Activated CD4-positive, alpha-beta T cell treated with anti-CD3 and anti-CD28 coated beads for 1 hour (primary cell): ENCODE measurements around the gene GRIA4.

ENCODE experiments used
- DNase-seq: peaks from one replicate; pipeline ENCODE4 v3.0.0-alpha.2; 2020

Gene GRIA4

DNA sequence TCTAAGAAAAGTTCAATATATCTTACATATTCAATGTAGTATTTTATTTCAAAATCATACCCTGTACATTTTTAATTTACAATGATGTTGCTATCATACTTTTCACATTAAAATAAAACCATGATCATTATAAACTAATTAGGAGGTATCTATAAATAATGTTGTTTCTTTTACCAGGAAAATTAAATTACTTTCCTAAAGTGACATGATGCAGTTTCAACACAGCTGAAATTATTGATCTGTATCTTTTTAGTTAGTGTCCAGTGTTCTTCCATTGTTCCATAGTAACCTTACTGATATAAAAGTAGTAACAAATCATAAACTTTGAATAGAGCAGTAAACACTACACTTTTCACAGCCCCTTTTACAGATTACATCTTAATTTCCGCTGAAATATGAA is 29.7 kb downstream of the GRIA4 start:
- DNase-seq = no peak

DNA sequence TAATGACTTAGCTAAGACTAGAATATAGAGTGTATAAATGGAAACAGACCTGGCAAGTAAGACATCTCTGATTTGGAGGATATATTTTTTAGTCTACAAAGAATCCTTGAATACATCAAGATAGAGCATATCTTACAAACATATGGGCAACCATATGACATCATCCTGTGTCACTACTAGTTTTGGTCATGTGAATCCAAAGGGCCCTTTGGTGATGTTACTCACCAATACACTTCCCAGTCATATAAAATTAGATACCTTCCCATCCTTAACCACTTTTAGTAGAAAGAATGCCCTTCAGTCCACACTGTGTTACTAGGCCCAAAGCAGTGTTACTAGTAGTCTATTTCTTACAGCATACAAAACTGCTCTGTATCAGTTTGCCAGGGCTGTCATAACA is 31.6 kb downstream of the GRIA4 start:
- no peak for DNase-seq

DNA sequence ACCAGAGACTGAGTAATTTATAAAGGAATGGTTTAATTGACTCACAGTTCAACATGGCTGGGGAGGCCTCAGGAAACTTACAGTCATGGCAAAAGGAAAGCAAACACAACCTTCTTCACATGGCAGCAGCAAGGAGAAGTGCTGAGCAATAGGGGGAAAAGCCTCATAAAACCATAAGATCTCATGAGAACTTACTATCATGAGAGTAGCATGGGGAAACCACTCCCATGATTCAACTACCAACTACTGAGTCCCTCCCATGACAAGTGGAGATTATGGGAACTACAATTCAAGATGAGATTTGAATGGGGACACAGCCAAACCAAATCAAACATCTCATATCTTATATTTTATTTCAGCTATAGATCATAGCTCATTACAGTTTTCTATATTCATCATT is 33.0 kb downstream of the GRIA4 start:
- DNase-seq = no peak

DNA sequence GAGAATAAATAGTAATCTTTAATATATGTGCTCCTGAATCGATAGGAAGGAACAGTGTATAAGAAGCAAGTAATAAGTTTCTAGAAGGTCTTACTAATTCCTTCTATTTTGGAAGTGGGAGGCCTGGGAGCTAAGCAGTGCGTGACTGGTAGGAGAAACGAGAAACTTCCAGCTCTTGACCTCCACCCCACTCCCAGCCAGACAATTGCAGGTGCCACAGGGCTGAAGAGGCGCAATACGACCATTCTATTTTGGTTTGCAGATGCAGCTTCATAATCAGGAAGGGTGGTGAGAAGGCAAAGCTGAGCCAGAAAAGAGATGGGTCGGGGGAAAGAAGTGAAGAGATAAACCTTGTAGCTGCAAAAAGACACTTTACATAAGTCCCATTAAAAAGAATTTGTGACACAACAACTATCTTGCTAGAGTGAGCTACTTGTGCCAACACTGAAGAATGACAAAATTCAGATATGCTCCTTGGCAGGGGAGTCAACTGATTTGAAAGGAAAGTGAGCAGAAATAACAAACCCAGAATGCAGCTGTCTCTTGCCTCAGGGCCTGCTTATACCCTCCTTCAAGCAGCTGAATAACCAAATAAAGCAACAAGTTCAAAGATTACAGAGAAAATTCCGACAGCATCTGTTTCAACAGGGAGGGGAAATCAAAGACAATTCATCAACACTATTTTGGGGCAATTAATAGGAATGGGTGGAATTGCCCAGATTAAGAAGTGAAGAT is 35.1 kb downstream of the GRIA4 start:
- no peak for DNase-seq

DNA sequence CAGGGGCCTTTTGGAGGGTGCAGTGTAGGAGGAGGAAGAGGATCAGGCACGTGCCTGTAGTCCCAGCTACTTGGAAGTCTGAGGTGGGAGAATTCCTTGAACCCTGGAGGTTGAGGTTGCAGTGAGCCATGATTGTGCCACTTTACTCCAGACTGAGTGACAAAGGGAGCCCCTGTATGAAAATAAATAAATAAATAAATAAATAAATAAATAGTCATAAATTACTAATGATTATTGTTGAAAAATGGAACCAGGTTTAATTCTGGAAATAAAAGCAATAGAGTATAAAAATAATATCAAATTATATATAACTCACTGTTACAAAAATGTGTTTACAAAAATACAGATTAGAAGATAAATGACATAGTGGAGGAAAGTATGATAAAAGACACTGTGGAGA is 37.9 kb downstream of the GRIA4 start:
- DNase-seq = no peak

DNA sequence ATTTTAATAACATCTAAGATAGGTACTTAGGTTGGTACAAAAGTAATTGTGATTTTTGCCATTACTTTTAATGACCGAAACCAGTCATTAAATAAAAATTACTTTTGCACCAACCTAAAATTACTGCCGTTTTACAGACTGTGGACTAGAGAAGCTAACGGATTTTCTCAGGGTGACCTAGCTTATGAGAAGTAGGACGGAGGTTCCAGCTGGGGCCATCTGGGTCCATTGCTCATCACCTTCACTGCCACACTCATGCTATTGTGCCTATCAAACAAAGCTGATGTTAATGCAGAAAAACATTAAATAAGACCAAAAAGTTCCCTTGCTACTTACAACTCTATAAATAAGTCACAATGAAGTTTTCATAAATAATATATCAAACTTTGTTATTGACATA is 38.9 kb downstream of the GRIA4 start:
- no peak for DNase-seq

DNA sequence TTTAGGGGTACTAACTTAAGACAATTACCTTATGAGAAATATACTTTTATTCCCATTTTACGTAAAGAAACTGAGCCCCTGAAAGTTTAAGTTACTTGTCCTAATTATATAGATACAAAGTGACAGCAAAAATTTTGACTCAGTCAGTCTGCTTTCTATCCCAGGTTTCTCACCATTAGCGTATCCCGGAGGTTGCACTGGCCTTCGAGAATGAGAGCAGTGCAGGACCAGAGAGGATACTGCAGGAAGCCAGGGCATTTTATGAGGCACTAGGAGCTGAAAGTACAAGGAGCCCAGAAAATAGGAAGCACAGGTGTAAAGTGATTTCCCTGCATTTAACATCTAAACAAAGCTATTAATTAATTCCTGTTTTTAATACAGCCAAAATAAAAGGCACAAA is 55.4 kb downstream of the GRIA4 start:
- no peak for DNase-seq

DNA sequence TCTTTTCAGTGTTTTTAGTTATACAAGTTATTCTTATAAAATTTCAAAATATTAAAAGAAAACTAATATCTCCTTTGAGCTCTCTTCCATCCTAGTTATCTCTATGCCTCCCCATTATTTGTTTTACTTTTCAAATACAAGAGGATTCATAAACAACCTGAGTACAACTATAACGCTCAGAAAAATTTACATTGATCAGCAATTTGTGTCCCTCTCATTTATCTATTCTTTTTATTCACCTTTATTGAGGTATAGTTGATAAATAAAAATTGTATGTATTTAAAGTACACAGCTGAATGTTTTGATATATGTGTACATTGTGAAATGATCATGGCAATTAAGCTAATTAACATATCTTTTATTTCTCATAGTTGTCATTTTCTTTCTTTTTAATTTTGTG is 57.6 kb downstream of the GRIA4 start:
- DNase-seq = no peak

DNA sequence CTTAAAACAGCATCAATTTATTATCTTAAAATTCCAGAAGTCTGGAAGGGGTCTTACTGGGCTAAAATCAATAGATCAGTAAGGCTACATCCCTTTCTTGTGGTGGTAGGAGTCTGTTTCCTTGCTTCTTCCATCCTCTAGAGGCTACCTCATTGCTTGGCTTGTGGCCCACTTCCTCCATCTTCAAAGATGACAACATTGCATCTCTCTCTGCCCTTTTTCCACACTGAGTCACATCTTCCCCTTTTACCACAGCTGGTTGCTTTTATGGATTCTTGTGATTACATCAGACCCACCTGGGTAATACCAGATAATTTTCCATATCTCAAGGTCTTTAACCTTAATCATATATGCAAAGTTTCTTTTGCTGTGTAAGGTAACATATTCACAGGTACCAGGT is 60.9 kb downstream of the GRIA4 start:
- no peak for DNase-seq

DNA sequence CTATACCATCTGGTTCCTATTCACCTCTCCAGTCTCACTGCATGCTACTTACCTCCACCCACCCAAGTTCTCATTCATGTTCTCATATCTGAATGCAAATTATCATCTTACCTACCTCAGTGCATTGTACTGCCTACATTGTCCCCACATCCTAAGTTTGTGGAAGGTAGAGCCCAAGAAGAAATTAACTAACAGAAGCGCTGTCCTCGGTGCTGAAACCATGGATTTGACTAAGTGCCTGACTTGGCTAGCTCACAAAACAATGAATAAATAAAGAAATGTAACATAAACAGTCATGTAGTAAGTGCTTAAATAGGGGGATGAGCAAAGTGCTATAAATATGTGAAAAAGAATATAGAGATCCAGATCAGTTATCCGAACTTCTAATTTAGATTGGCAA is 63.2 kb downstream of the GRIA4 start:
- no peak for DNase-seq

DNA sequence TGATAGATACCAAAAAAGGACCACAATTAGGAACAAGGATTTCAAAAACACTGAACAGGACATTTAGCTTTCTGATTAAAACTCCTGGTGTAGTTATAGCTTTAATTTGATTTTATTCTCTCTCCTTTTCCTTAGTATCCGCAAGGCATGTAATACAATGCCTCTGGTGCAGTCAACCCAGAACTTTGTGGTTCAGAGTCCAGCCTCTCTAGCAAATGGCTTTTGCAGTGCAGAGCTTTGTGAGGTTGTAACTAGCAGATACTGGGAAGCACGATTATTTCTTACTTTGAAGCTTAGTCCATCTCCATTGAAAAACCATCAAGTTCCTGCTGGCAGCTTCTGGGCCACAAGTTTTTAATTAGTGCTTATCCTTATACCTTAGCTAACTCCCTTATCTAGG is 79.8 kb downstream of the GRIA4 start:
- no peak for DNase-seq

DNA sequence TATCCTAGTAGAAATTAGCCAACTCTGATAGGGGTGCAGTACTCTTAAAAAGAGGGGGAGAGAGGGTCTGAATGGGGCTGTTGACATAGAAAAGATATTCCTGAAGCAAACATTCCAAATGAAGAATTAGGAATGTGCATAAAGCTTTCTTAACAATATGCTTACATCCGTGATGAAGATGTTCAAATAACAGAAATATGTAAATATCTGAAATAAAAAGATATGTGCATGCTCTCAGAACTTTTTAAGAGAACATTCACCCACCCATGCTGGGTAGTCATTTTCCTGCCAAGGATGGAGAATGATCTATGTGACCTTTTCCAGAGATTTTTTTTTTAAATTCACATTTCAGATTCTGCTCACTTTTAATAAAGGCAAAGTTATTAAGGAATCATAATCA is 80.6 kb downstream of the GRIA4 start:
- DNase-seq = no peak

DNA sequence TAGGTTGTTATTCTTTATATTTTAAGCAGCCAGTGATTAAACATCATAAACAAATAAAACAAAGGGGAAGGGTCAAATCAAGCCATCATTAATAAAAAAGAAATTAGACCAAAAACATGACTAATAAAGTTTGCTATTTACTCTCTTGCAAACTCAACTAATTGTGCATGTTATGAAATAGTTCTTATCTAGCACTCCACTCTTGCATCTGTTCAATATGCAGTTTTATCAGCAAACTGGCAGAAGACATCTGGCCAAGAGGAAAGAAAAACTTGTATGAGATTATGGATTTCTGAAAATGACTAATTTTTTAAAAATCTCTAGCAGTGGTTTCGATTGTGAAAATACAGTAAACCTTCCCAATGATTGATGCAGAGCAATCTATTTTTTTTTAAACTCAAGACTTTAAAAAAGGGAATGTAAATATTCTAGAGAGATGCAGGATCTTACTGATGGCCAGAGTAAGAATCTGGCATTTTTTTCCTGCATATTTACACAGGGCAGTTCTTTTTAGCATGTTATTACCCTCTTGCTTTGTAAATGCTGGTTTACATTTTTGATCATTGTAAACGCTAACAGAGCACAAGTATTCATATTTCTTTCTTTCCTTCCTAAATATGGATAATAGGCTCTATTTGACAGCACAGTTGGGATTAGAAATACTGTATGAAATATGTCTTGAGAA is 83.3 kb downstream of the GRIA4 start:
- no peak for DNase-seq

DNA sequence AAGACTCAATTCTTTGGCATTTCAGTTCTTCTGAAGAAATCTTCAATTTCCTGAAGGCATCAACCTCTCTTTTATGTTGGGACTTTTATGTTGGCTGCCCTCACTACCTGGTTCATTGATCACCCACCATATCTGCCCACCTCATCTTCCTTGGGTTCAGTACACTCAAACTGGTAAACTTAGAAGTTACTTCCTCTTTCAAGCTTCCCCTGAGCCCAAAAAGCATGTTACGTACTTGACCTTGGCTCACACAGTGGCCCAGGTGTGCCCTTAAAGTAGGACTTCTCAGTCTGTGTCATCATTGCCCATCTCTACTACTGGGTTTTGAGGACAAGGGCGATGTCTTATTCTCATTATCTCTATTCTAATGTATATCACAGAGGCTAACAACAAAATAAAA is 86.1 kb downstream of the GRIA4 start:
- no peak for DNase-seq

DNA sequence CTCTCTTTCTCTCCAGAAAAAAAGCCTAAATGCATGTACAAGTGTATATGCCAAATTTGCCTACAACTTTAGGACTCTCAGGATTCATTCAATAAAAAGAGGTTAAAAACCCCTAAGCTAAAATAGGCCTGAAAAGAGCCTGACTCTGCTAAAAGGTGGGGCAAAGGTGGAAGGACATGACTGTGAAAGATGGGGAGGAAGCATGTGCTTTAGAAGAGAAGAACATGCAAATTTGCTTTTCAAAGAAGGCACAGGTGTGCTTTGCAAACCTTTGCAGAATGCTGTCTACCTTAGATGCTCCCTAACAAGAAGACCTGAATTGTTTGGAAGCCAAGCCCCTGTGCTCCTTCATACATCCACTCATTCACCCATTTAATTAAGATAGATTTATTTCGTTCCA is 87.4 kb downstream of the GRIA4 start:
- no peak for DNase-seq

DNA sequence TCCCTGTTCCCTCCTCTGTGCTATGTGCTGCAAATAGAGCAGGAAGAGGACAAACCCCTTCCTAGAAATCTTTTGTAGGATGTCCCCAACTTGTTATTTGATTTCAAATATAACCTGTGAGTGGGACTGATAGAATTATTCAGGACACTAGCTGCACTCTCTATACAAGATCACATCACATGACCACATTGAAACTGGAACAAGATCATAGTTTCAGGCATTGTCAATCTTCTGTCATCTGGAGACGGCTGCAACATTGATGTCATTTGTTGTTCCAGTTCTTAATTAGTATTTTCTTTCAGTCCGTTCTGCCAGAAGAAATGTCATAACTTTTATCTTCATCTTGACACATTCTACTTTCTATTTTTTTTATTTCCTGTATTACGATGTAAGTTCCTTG is 89.3 kb downstream of the GRIA4 start:
- no peak for DNase-seq

DNA sequence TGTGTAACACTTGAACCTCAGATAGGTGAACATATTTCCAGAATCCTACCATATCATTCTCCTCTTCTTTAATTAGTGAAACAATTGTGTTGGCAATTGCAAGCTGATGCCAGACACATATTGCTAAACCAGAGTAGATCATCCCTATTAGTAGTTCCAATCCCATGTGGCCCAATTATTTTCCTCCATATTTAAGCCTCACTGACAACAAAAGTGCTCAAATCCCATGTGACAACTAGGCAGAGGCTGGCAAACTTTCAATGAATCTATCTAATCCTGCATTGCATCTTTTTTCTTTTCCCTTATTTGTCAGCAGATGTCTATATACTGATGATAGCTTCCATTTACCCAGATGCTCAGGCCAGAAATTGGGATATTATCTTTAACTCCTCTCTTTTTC is 90.4 kb downstream of the GRIA4 start:
- DNase-seq = no peak

DNA sequence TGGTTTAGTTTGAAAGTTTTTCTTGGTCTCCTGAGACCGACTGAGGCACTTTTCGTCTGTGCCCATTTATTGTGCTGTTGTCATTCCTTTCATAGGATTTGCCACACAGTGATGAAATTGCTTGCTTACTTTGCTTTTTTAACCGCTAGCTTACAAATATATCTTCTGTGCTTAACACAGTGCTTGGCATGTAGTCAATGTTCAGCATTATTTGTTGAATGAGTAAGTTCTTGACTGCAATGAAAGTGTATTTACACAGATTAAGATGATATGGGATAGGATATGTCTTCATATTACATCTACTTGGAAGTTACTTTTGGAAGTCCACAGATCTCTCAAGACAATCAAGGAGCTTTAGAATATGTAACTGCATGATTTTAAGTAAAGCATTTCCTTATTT is 91.2 kb downstream of the GRIA4 start:
- no peak for DNase-seq

DNA sequence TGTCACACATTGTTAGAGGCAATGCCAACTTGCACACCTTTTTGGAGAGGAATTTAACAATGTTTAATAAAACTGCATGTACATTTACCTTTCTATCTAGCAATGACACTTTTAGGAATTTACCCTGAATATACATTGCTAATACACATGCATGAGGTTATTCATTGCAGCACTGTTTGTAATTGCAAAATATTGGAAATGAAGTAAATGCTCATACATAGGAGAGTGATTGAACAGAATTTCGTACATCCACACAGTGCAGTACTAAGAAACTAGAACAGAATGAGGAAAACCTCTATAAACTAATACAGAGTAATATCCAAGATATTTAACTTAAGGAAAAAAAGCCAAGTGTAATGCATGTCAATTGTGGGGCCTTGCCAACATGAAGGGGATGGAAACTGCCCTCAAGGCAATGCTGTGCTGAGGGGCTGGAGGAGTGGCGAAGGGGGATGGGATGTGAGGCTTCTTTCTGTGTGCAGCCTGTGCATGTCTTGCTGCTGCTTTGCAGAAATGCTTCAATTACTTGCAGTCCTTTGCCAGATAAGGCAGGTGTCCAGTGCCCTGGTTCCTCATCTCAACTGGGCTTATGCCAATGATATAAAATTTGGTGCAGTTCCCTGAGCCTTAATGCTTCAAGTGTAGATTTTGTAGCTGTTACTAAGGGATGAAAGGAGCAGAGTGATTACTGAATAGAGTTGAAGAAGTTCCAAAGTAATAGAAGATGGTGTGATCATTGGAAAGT is 96.1 kb downstream of the GRIA4 start:
- DNase-seq = no peak

DNA sequence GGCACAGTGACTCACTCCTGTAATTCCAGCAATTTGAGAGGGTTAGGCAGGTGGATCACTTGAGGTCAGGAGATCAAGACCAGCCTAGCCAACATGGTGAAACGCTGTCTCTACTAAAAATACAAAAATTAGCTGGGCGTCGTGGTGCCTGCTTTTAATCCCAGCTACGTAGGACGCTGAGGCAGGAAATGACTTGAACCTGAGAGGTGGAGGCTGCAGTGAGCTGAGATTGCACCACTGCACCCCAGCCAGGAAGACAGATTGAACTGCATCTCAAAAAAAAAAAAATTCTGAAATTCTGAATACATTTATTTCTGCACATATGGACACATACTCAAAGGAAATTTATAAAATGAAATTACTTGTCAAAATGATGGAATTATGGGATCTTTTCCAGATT is 103.2 kb downstream of the GRIA4 start:
- no peak for DNase-seq

DNA sequence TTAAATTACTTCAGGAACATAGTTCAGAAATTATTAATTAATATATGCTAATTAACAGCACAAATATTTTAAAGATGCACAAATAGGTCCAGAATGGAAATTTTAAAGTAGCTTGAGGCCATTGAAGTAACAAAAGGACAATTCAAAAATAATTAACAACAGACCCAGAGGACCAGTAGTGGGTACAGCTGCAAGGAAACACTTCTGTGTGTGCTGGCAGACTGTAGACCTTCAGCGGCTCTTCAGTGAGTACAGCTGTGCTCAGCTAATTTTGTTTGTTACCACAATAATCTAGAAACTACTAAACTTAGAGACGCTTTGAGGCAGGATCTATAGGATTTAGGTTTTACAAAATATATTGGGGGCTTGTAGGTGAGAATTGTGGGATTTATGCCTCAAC is 103.8 kb downstream of the GRIA4 start:
- no peak for DNase-seq

DNA sequence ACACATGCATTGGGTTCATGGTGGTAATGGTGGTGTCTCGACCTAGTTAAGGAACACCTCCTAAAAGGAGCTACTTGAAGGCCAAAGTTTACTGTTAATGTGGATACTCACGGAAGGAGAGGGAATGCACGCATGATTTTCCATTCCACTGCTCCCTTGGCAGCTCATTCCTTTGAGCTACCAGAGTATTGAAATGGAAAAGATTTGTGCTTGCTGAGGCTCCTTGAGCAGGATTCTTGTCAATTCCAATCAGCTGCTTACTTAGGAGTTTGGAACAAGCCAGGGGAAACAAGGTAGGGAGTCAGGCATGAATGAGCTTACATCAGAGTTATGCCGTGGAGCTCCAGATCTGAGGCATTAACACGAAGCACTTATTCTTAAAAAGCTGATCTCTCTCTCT is 108.8 kb downstream of the GRIA4 start:
- DNase-seq = no peak

DNA sequence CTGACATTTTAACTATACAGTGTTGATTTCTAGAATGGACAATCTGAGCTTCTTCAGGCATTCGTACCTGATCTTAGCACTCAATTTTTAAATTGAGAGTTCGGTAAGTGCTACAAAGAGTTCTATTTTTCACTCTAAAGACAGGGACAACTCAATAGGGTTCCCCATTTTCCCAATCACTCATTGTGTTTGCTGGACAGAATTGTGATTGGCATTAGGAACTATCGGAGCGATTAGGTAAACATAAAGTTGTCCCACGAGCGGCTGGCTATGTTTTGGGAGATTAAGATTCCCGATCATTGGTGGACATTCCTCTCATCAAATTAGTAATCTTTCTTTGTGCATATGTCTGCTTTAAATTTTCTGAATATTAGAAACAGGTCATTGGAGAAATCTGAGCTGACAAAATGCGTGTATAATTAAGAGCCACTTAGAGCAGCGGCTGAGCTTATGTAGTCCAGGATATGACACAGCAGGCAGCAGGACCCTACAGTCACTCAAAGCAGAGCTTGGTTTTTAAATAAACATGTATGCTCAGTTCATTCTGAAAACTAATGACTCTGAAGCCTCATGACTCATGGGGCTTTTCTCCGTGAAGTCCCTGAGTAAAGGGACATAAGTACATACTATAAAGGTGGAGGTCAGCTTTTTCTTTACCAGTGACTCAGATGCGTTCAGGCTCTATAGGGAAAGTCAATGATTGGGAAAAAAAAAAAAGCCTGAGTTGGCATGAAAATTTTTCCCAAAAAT is 109.4 kb downstream of the GRIA4 start:
- no peak for DNase-seq

DNA sequence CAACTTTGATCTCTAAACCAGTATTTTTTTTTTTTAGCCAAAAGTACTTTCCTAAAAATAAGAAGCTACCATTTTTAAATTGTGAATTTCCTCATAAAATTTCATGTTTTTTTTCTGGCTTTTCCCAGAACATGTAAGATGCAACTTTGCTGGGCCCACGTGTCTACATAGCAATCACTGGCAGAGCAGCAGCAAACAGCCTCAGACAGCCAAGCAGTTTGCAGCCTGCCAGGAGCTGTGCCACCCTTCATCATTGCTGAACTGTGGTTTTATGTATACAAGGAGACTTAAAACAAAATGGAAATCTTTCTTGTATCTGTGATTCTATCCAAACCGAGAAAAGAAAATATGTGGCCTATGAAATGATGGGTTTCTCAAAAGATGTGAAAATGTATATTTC is 110.2 kb downstream of the GRIA4 start:
- DNase-seq = no peak
